IPS-20b (cell line): Measurements from ENCODE around the gene MRAP.
"Not testable (repeated sequence)": the region's sequence is repeated elsewhere in the genome, so short reads cannot be mapped to it uniquely, and the experiment has no call there.

Experiments used
- H3K27ac ChIP-seq: one replicate; pipeline ENCODE4 v1.5.1; 2013; ENCODE audit warnings: low read length
- H3K27me3 ChIP-seq: 2 replicates; pipeline ENCODE4 v1.6.1; 2013; ENCODE audit warnings: mild to moderate bottlenecking, low read length, inconsistent platforms; ENCODE audit not compliant: insufficient read depth
- H3K36me3 ChIP-seq: 2 replicates; pipeline ENCODE4 v1.6.1; 2013; ENCODE audit warnings: low read depth, mild to moderate bottlenecking, inconsistent platforms, low read length, moderate library complexity; ENCODE audit not compliant: insufficient read depth
- H3K4me1 ChIP-seq: 2 replicates; pipeline ENCODE4 v1.6.1; 2013; ENCODE audit warnings: mild to moderate bottlenecking, control low read depth, inconsistent platforms, low read length, moderate library complexity; ENCODE audit not compliant: insufficient read depth
- H3K4me3 ChIP-seq: 2 replicates; pipeline ENCODE4 v1.5.1; 2013; ENCODE audit warnings: mild to moderate bottlenecking, low read length, inconsistent platforms
- H3K9ac ChIP-seq: 2 replicates; pipeline ENCODE4 v1.6.1; 2013; ENCODE audit warnings: low read depth, mild to moderate bottlenecking, inconsistent platforms, low read length, moderate library complexity
- H3K9me3 ChIP-seq: 2 replicates; pipeline ENCODE4 v1.6.1; 2013; ENCODE audit warnings: mild to moderate bottlenecking, low read depth, low read length, inconsistent platforms; ENCODE audit not compliant: insufficient read depth

MRAP gene

DNA sequence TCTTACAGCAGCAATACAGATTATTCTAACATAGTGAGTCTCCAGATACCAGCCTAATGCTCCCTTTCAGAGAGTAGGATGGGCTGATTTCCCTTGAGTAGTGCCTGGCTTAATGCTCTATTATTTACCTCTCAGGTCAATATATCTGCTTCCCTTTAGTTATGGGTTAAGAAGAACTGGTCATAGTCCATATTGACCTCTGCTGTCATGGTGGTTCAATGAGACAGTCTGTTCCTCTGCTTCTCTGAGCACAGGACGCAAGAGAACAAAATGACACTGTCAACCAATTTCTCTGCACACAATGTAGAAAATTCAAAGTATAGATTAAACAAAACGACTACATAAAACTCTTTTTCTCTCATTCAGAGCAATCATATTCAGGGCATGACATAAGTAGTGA is 2.9 kb downstream of the MRAP start:
- peaks cover 2% of the 10 kb centered on the region; the same call in 1 of the 2 replicates for H3K4me1 ChIP-seq
- no peak overlapping the region for H3K27ac ChIP-seq
- H3K27me3 ChIP-seq: no peaks in the 10 kb centered on the region
- H3K4me3 ChIP-seq: no peak overlapping the region
- no peaks in the 10 kb centered on the region for H3K9me3 ChIP-seq
- H3K36me3 ChIP-seq: no peaks in the 10 kb centered on the region
- H3K9ac ChIP-seq: no peak overlapping the region

DNA sequence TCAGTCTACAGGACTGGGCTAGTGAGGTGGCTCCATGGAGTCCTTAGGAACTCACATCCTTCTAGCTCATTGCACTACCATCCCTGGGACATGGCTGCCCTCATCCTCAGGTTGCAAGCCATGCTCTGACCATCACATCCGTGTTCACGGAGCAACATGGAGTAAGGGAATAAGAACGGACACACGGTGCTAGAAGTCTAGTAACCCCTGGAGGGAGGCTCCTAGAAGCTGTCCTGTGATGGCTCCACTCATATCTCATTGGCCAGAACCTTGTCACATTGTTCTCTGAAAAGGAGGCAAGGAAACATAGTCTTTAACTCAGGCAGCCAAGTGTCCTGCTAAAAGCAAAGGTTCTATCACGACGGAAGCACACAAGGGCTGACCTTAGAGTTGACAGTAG is 3.9 kb downstream of the MRAP start:
- H3K27ac ChIP-seq: no peak overlapping the region
- H3K27me3 ChIP-seq: no peaks in the 10 kb centered on the region
- peaks cover 2% of the 10 kb centered on the region; the same call in 1 of the 2 replicates for H3K4me1 ChIP-seq
- H3K9me3 ChIP-seq: no peaks in the 10 kb centered on the region
- H3K4me3 ChIP-seq: no peak overlapping the region
- no peaks in the 10 kb centered on the region for H3K36me3 ChIP-seq
- H3K9ac ChIP-seq: no peak overlapping the region

DNA sequence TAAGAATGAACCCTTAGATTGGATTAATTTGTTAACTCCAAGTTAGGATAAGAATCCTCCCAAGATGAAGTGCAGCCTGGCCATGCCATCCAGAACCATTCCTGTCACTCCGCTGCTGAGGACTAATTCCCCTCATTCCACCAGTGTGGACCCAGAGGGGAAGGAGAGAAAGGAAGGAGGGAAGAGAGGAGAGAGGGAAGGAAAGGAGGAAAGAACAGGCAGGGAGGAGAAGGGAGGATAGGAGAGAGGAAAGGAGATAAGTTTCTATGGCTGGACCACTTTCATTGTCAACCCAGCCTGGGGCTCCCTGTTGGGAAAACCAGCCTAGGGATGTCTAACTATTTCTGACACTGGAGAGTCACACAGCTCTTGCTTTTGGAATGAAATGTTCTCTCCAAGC is 4.7 kb downstream of the MRAP start:
- peaks cover 2% of the 10 kb centered on the region for H3K36me3 ChIP-seq
- no peak overlapping the region for H3K4me3 ChIP-seq
- H3K27me3 ChIP-seq: no peaks in the 10 kb centered on the region
- no peak overlapping the region for H3K9ac ChIP-seq
- H3K4me1 ChIP-seq: peaks cover 2% of the 10 kb centered on the region; the same call in 1 of the 2 replicates
- no peak overlapping the region for H3K27ac ChIP-seq
- no peaks in the 10 kb centered on the region for H3K9me3 ChIP-seq

DNA sequence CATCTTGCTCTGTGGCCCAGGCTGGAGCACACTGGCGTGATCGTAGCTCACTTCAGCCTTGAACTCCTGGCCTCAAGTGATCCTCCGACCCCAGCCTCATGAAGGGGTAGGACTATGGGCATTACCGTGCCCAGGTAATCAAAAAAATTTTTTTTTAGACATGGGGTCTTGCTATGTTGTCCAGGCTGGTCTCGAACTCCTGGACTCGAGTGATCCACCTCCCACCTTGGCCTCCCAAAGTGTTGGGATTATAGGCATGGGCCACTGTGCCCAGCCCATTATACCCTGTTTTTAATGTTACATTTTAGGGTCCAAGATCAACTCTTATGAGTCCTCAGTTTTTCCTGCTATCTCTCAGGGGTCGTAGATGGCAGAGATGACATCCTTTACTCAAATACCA is 6.3 kb downstream of the MRAP start:
- Histone ChIP-seq H3K4me1 (peaks cover 2% of the 10 kb centered on the region; the same call in 1 of the 2 replicates), H3K27ac (no peak overlapping the region), H3K9ac (no peak overlapping the region), H3K4me3 (no peak overlapping the region), H3K9me3 (no peaks in the 10 kb centered on the region), H3K36me3 (peaks cover 10% of the 10 kb centered on the region), H3K27me3 (no peaks in the 10 kb centered on the region)

DNA sequence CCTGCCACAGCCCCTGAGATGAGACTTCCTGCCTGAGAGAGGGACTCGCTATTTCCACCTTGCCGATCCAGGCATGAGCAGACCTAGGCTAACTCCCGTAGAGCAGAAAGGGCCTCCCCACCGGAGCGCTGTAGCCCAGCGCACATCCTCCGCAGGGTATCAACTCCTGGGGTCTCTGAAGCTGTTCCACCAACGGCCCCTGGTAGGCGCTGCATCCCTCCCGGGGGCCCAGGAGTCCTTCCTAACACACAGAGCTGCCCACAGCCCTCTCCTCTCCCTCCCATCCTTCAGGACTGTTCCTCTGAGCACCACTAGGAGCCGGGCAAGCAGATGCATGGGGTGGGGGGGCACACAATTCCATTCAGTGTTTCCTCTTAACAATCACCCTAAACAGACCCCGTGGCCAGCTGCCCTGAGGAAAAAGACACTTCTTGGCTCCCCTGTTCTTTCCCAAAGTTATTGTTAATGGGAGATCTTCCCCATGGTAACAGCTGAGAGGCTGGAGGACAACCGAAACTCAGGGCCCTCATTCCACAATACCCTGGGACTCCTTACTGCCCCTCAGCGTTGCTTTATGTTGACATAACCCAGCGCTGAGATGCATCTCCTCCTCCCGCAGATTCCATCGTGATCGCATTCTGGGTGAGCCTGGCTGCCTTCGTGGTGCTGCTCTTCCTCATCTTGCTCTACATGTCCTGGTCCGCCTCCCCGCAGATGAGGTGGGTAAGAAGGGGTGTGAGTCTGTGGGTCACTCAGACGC is 7.5 kb downstream of the MRAP start:
- peaks cover 2% of the 10 kb centered on the region; the same call in 1 of the 2 replicates for H3K4me1 ChIP-seq
- H3K27ac ChIP-seq: no peak overlapping the region
- H3K9ac ChIP-seq: no peak overlapping the region
- H3K36me3 ChIP-seq: peaks cover 16% of the 10 kb centered on the region
- H3K4me3 ChIP-seq: no peak overlapping the region
- H3K27me3 ChIP-seq: no peaks in the 10 kb centered on the region
- H3K9me3 ChIP-seq: no peaks in the 10 kb centered on the region

DNA sequence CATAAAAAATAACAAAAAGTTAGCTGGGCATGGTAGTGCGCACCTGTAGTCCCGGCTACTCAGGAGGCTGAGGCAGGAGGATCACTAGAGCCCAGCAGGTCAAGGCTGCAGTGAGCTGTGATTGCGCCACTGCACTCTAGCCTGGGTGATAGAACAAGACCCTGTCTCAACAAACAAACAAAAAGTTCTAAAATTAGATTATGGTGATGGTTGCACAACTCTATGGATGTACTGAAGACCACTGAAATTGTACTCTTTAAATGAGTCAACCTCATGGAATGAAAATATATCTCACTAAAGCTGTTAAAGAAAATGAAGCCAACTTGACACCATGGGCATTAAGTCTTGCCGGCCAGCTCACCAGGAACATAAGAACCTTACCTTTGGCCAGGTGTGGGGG is 9.1 kb downstream of the MRAP start:
- no peak overlapping the region for H3K9ac ChIP-seq
- no peaks in the 10 kb centered on the region for H3K27me3 ChIP-seq
- H3K9me3 ChIP-seq: no peaks in the 10 kb centered on the region
- H3K4me3 ChIP-seq: no peak overlapping the region
- peaks cover 26% of the 10 kb centered on the region for H3K36me3 ChIP-seq
- H3K4me1 ChIP-seq: peaks cover 2% of the 10 kb centered on the region; the same call in 1 of the 2 replicates
- no peak overlapping the region for H3K27ac ChIP-seq

DNA sequence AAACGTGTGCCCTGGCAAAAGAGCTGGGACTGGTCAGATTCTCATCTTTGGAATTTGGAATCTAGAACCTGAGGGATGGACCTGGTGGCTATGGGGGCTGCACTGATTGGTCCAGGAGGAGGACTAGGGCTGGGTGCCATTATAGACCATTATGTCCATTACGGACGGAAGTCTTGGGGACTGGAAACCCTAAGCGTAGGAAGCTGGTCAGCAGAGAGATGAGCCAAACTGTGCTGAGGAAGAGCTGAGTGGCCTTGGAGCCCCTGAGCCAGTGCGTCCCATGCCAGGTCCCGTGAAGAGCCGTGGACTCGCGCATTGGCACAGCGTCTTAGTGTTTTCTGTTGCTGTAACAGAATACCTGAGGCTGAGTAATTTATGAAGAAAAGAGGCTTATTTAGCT is 10.0 kb downstream of the MRAP start:
- Histone ChIP-seq H3K4me1 (peaks cover 2% of the 10 kb centered on the region; the same call in 1 of the 2 replicates), H3K9ac (no peak overlapping the region), H3K4me3 (no peak overlapping the region), H3K36me3 (peaks cover 36% of the 10 kb centered on the region), H3K27ac (no peak overlapping the region), H3K9me3 (no peaks in the 10 kb centered on the region), H3K27me3 (no peaks in the 10 kb centered on the region)

DNA sequence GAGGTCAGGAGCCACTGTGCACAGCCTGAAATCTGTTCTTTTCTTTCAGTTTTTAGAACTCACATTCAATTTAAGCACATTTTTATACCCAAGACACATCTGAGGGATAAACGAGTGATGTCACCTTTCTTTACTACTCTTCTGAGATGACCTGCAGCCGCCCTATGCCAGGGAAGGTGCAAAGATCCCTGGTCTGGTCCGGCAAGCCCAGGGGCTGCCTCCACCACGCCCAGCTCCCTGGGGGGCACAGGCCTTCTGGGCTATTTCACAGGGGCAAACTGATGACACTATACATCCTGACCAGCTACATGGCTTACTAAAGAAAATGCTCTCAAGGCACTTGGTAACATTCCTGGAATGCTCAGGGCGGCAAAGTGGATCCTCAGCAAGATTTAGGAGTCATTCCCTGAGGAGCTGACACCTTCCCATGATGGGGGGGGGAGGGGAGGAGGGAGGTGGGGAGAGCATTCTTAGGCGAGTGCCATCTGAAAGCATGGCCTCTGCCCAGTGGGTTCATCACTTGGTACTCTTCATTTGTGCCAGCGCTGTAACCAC is 11.3 kb downstream of the MRAP start:
- no peaks in the 10 kb centered on the region for H3K27me3 ChIP-seq
- peaks cover 49% of the 10 kb centered on the region for H3K36me3 ChIP-seq
- H3K4me1 ChIP-seq: peaks cover 2% of the 10 kb centered on the region; the same call in 1 of the 2 replicates
- H3K9ac ChIP-seq: no peak overlapping the region
- no peak overlapping the region for H3K27ac ChIP-seq
- H3K4me3 ChIP-seq: no peak overlapping the region
- H3K9me3 ChIP-seq: no peaks in the 10 kb centered on the region

DNA sequence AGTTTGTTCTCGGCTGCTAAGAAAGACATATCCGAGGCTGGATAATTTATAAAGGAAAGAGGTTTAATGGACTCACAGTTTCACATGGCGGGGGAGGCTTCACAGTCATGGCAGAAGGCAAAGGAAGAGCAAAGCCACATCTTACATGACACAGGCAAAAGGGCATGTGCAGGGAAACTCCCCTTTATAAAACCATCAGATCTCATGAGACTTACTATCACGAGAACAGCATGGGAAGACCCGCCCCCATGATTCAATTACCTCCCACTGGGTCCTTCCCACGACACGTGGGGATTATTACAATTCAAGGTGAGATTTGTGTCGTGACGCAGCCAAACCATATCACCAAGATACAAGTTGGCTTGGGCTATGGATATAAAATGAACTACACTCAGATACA is 12.3 kb downstream of the MRAP start:
- not testable (repeated sequence) for H3K27ac ChIP-seq, H3K9me3 ChIP-seq, H3K9ac ChIP-seq, H3K4me3 ChIP-seq, H3K27me3 ChIP-seq, H3K4me1 ChIP-seq
- H3K36me3 ChIP-seq: peaks cover 58% of the 10 kb centered on the region

DNA sequence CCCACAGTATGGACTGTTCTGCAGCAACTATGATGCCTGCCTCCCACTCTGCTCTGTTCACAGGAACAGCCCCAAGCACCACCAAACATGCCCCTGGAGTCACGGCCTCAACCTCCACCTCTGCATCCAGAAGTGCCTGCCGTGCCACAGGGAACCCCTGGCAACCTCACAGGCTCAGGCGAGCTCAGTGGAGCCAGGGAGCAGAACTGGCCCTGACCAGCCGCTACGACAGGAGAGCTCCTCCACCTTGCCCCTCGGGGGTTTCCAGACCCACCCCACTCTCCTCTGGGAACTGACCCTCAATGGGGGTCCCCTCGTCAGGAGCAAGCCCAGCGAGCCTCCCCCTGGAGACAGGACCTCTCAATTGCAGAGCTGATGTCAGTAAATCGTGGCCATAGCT is 13.0 kb downstream of the MRAP start:
- no peak overlapping the region for H3K27ac ChIP-seq
- no peaks in the 10 kb centered on the region for H3K4me1 ChIP-seq
- H3K4me3 ChIP-seq: no peak overlapping the region
- H3K27me3 ChIP-seq: no peaks in the 10 kb centered on the region
- peaks cover 64% of the 10 kb centered on the region for H3K36me3 ChIP-seq
- no peaks in the 10 kb centered on the region for H3K9me3 ChIP-seq
- no peak overlapping the region for H3K9ac ChIP-seq

DNA sequence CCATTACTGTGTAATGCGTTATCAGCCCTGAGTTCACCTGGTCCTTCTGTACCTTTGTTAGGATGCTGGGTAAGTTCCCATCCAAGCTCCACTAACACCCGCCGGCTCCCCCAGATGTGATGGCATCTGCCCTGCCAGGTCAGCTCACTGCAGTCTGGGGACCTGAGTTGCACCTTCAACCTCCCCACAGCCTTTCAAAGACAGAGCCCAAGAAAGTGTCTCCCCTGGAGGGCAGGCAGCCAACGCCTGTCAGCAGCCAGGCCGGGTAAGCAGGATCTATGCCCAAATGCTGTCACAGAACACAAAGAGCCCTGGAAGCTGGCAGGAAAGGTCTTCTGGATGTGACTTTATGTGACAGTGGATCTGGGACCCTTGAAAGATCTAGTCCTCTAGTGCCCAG is 13.7 kb downstream of the MRAP start:
- Histone ChIP-seq H3K9me3 (no peaks in the 10 kb centered on the region), H3K27me3 (no peaks in the 10 kb centered on the region), H3K36me3 (peaks cover 71% of the 10 kb centered on the region), H3K4me3 (no peak overlapping the region), H3K4me1 (no peaks in the 10 kb centered on the region), H3K27ac (no peak overlapping the region), H3K9ac (no peak overlapping the region)

DNA sequence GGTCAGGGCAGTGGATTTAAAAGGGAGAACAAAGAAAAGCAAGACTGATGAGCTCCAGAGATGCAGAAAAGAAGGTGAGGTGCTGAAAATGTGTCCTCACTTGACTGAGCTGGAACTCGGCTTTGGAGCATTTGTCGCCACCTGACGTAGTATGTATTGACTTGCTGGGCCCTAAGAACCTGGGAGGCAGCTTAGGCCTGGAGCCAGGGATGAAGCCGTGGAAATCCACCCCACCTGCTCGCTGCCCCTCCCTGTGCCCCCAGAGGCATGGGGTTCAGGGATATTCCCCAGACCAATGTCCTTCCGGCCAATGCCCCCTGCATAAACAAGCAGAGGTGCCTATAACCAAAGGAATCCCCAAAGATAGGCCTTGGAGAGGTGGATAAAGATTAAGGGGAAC is 14.3 kb downstream of the MRAP start:
- Histone ChIP-seq H3K27ac (no peak overlapping the region), H3K27me3 (no peaks in the 10 kb centered on the region), H3K36me3 (peaks cover 78% of the 10 kb centered on the region), H3K9me3 (no peaks in the 10 kb centered on the region), H3K4me3 (no peak overlapping the region), H3K4me1 (no peaks in the 10 kb centered on the region), H3K9ac (no peak overlapping the region)
